ENCODE data around the gene GBP1. TPM values are rescaled to one million over a fixed set of nuclear protein-coding genes. Genes with fewer than 3 reads are reported as not detected.

Gene GBP1
- total and polyA plus RNA-seq, 2 of the 8 experiments (the other 6 are each of a cell fraction or from before 2014, with no cell fraction given) = not detected

GRCh38 chr1:89104687-89105086 lies 39.7 kb upstream of the GBP1 start:
- H3K27ac ChIP-seq (ENCODE audit: low read depth, low read length) = no peak overlapping the region
- no peak overlapping the region for H4K5ac ChIP-seq (ENCODE audit: insufficient read length, low read depth, low read length)
- H2BK120ac ChIP-seq (replicated peaks; ENCODE audit: low read depth, low read length) = no peak overlapping the region
- H3K23me2 ChIP-seq (ENCODE audit: low read depth, low read length) = no peaks in the 10 kb centered on the region
- no peak overlapping the region for H3K9ac ChIP-seq (replicated peaks in 1 of 4; ENCODE audit: extremely low read depth in 1 of 4, low read depth in 3 of 4, low read length in 3 of 4)
- H3K14ac ChIP-seq (ENCODE audit: insufficient read length) = no peak overlapping the region
- TF ChIP-seq KDM4A (IDR thresholded peaks at IDR 0.05; ENCODE audit: low read depth, low read length, severe bottlenecking) (no peak), BRCA1 (IDR thresholded peaks at IDR 0.05; ENCODE audit: low read depth, low read length) (no peak), MAFK (IDR thresholded peaks at IDR 0.05; ENCODE audit: low read depth, low read length) (peak; percentile 53; the same call in 1 of the 2 replicates), BACH1 (IDR thresholded peaks at IDR 0.05; ENCODE audit: low read length) (peak; percentile 81), PHF8 (conservative IDR thresholded peaks at IDR 0.05; ENCODE audit: low read depth, low read length) (no peak)
- POLR2A ChIA-PET (ENCODE audit: partially characterized antibody) = no interaction called here
- 91% methylated on average over 13 of the region's 17 CpGs; no CpG with 5 or more reads in 1 of the 2 experiments for WGBS, 2 experiments (ENCODE audit: extremely low coverage in 1 of 2, insufficient coverage in 1 of 2, insufficient read length in 1 of 2, insufficient replicate concordance in 2 of 2, low coverage in 1 of 2, low lambda C conversion rate in 2 of 2, missing lambda C conversion rate in 1 of 2)
- peaks cover 0 to 2% (median 0%) of the 10 kb centered on the region in 4 experiments; a peak in 1 of 7 replicates for H3K4me1 ChIP-seq (replicated peaks in 1 of 4; ENCODE audit: control insufficient read depth in 3 of 4, insufficient read depth in 4 of 4, low read length in 3 of 4)
- no peak overlapping the region for H2AFZ ChIP-seq (ENCODE audit: low read length)
- H3K4me3 ChIP-seq (ENCODE audit: extremely low read depth in 1 of 4, insufficient read depth in 2 of 4, low read depth in 3 of 4, low read length in 4 of 4) = no peak overlapping the region
- DNase-seq (ENCODE audit: low read depth in 1 of 2, low spot score in 2 of 2) (no peak), FAIRE-seq (no peak)
- no peak overlapping the region for H3K18ac ChIP-seq (ENCODE audit: extremely low read depth, low read length)
- H4K8ac ChIP-seq (ENCODE audit: extremely low read depth, insufficient read depth, low read length) = 0 out of 2 replicates have a peak overlapping the region, but pooled peaks have one; percentile 28
- CTCF ChIA-PET (ENCODE audit: partially characterized antibody) = no interaction called here
- no peak overlapping the region for H4K91ac ChIP-seq (replicated peaks; ENCODE audit: insufficient read length, low read length)
- no peak overlapping the region for H3K4me2 ChIP-seq (ENCODE audit: insufficient read depth in 1 of 2, low read depth in 2 of 2, low read length in 2 of 2)
- no peaks in the 10 kb centered on the region for H3K27me3 ChIP-seq (replicated peaks in 1 of 4; ENCODE audit: control insufficient read depth in 3 of 4, extremely low read depth in 1 of 4, insufficient read depth in 3 of 4, low read length in 3 of 4)
- H2BK20ac ChIP-seq (ENCODE audit: low read length) = no peak overlapping the region
- H2BK12ac ChIP-seq (ENCODE audit: low read depth, low read length) = no peak overlapping the region
- H3K36me3 ChIP-seq (ENCODE audit: control insufficient read depth in 2 of 4, insufficient read depth in 4 of 4, low read length in 3 of 4) = no peaks in the 10 kb centered on the region
- H3K79me1 ChIP-seq (ENCODE audit: low read depth, low read length) = no peaks in the 10 kb centered on the region
- no peak overlapping the region for H3K4ac ChIP-seq (replicated peaks; ENCODE audit: insufficient read length, low read depth, low read length)
- no peaks in the 10 kb centered on the region for H3K79me2 ChIP-seq (ENCODE audit: control insufficient read depth in 1 of 2, insufficient read depth in 2 of 2, low read length in 2 of 2)
- no peaks in the 10 kb centered on the region for H4K20me1 ChIP-seq (replicated peaks in 1 of 2; ENCODE audit: control insufficient read depth in 1 of 2, insufficient read depth in 2 of 2, low read length in 2 of 2)
- H2BK15ac ChIP-seq (ENCODE audit: low read length) = no peak overlapping the region
- H3K23ac ChIP-seq (ENCODE audit: insufficient read length) = no peak overlapping the region
- no peaks in the 10 kb centered on the region for H3K9me3 ChIP-seq (ENCODE audit: insufficient read depth in 2 of 2, low read depth in 1 of 2, low read length in 1 of 2)
- H2BK5ac ChIP-seq (ENCODE audit: low read depth, low read length) = no peak overlapping the region
- no peak overlapping the region for H2AK5ac ChIP-seq (ENCODE audit: low read depth, low read length)
- no peak overlapping the region for H3K56ac ChIP-seq (replicated peaks; ENCODE audit: insufficient read length, low read depth, low read length)
